HTERT RPE-1 (cell line): ENCODE data around the gene OXER1.

Experiments
- in situ Hi-C: fragments of 300-500 bp; cut with MboI; formaldehyde crosslinking; loops from 4 replicates; pipeline ENCODE4 v1.14.3; 2020; ENCODE audit warnings: low sequenced_read_pairs

OXER1 gene

GRCh38 chr2:42713920-42714319, 50.0 kb downstream of the OXER1 start:
- in situ Hi-C loops: no loop called here

- in situ Hi-C loops: no loop called here
Observed at GRCh38 chr2:42712934-42713333, 51.0 kb downstream of the OXER1 start.
